ENCODE measurements around the gene PSAP.

Gene PSAP

GRCh38 chr10:71797533-71798307, 53.3 kb downstream of the PSAP start:
- no peaks in the 10 kb centered on the region for H3K27me3 ChIP-seq (ENCODE audit: control insufficient read depth, insufficient read depth, low read length)
- no peak overlapping the region for H3K27ac ChIP-seq (ENCODE audit: low read length)
- DNase-seq (ENCODE audit: low read depth, low spot score) = no peak
- no CpG with 5 or more reads among the region's 10 CpGs for WGBS (ENCODE audit: insufficient coverage, insufficient read length)
- H3K4me3 ChIP-seq (ENCODE audit: low read length) = no peak overlapping the region
- no peaks in the 10 kb centered on the region for H3K4me1 ChIP-seq (ENCODE audit: control insufficient read depth, insufficient read depth, low read length)
- no peaks in the 10 kb centered on the region for H3K9me3 ChIP-seq (ENCODE audit: control insufficient read depth, insufficient read depth, low read length)
- no peaks in the 10 kb centered on the region for H3K36me3 ChIP-seq (ENCODE audit: control insufficient read depth, insufficient read depth, low read length)

- H3K27me3 ChIP-seq (ENCODE audit: control insufficient read depth, insufficient read depth, low read length) = no peaks in the 10 kb centered on the region
- no peaks in the 10 kb centered on the region for H3K4me1 ChIP-seq (ENCODE audit: control insufficient read depth, insufficient read depth, low read length)
- no peak for DNase-seq (ENCODE audit: low read depth, low spot score)
- no peak overlapping the region for H3K27ac ChIP-seq (ENCODE audit: low read length)
- H3K4me3 ChIP-seq (ENCODE audit: low read length) = no peak overlapping the region
- no CpG with 5 or more reads among the region's 7 CpGs for WGBS (ENCODE audit: insufficient coverage, insufficient read length)
- no peaks in the 10 kb centered on the region for H3K9me3 ChIP-seq (ENCODE audit: control insufficient read depth, insufficient read depth, low read length)
- no peaks in the 10 kb centered on the region for H3K36me3 ChIP-seq (ENCODE audit: control insufficient read depth, insufficient read depth, low read length)
These were observed 54.2 kb downstream of the PSAP start for GRCh38 chr10:71796749-71797405.

- H3K9me3 ChIP-seq (ENCODE audit: control insufficient read depth, insufficient read depth, low read length) = no peaks in the 10 kb centered on the region
- no peaks in the 10 kb centered on the region for H3K4me1 ChIP-seq (ENCODE audit: control insufficient read depth, insufficient read depth, low read length)
- no peak overlapping the region for H3K27ac ChIP-seq (ENCODE audit: low read length)
- WGBS (ENCODE audit: insufficient coverage, insufficient read length) = no CpG with 5 or more reads among the region's 2 CpGs
- H3K36me3 ChIP-seq (ENCODE audit: control insufficient read depth, insufficient read depth, low read length) = no peaks in the 10 kb centered on the region
- no peaks in the 10 kb centered on the region for H3K27me3 ChIP-seq (ENCODE audit: control insufficient read depth, insufficient read depth, low read length)
- H3K4me3 ChIP-seq (ENCODE audit: low read length) = no peak overlapping the region
- DNase-seq (ENCODE audit: low read depth, low spot score) = no peak
These were observed 55.8 kb downstream of the PSAP start for GRCh38 chr10:71795248-71795647.

- Histone ChIP-seq H3K27ac (ENCODE audit: low read length) (no peak overlapping the region), H3K36me3 (ENCODE audit: control insufficient read depth, insufficient read depth, low read length) (no peaks in the 10 kb centered on the region), H3K4me1 (ENCODE audit: control insufficient read depth, insufficient read depth, low read length) (no peaks in the 10 kb centered on the region), H3K9me3 (ENCODE audit: control insufficient read depth, insufficient read depth, low read length) (no peaks in the 10 kb centered on the region), H3K4me3 (ENCODE audit: low read length) (no peak overlapping the region), H3K27me3 (ENCODE audit: control insufficient read depth, insufficient read depth, low read length) (no peaks in the 10 kb centered on the region)
- WGBS (ENCODE audit: insufficient coverage, insufficient read length) = no CpG with 5 or more reads among the region's 17 CpGs
- no peak for DNase-seq (ENCODE audit: low read depth, low spot score)
These were observed 60.2 kb downstream of the PSAP start for GRCh38 chr10:71790749-71791440.

GRCh38 chr10:71789871-71790270, 61.2 kb downstream of the PSAP start:
- Histone ChIP-seq H3K27ac (ENCODE audit: low read length) (no peak overlapping the region), H3K4me1 (ENCODE audit: control insufficient read depth, insufficient read depth, low read length) (no peaks in the 10 kb centered on the region), H3K4me3 (ENCODE audit: low read length) (no peak overlapping the region), H3K36me3 (ENCODE audit: control insufficient read depth, insufficient read depth, low read length) (no peaks in the 10 kb centered on the region), H3K9me3 (ENCODE audit: control insufficient read depth, insufficient read depth, low read length) (no peaks in the 10 kb centered on the region), H3K27me3 (ENCODE audit: control insufficient read depth, insufficient read depth, low read length) (no peaks in the 10 kb centered on the region)
- DNase-seq (ENCODE audit: low read depth, low spot score) = no peak
- WGBS (ENCODE audit: insufficient coverage, insufficient read length) = no CpG with 5 or more reads among the region's 10 CpGs

GRCh38 chr10:71788954-71789353, 62.1 kb downstream of the PSAP start:
- WGBS (ENCODE audit: insufficient coverage, insufficient read length) = no CpG with 5 or more reads among the region's 8 CpGs
- no peak overlapping the region for H3K4me3 ChIP-seq (ENCODE audit: low read length)
- no peaks in the 10 kb centered on the region for H3K4me1 ChIP-seq (ENCODE audit: control insufficient read depth, insufficient read depth, low read length)
- H3K36me3 ChIP-seq (ENCODE audit: control insufficient read depth, insufficient read depth, low read length) = no peaks in the 10 kb centered on the region
- no peaks in the 10 kb centered on the region for H3K9me3 ChIP-seq (ENCODE audit: control insufficient read depth, insufficient read depth, low read length)
- H3K27ac ChIP-seq (ENCODE audit: low read length) = no peak overlapping the region
- DNase-seq (ENCODE audit: low read depth, low spot score) = no peak
- H3K27me3 ChIP-seq (ENCODE audit: control insufficient read depth, insufficient read depth, low read length) = no peaks in the 10 kb centered on the region

GRCh38 chr10:71784679-71785272, 66.3 kb downstream of the PSAP start:
- no peak for DNase-seq (ENCODE audit: low read depth, low spot score)
- H3K27me3 ChIP-seq (ENCODE audit: control insufficient read depth, insufficient read depth, low read length) = no peaks in the 10 kb centered on the region
- H3K4me1 ChIP-seq (ENCODE audit: control insufficient read depth, insufficient read depth, low read length) = 0 out of 2 replicates have a peak, but pooled peaks cover 3% of the 10 kb centered on the region
- no CpG with 5 or more reads among the region's 18 CpGs for WGBS (ENCODE audit: insufficient coverage, insufficient read length)
- no peak overlapping the region for H3K27ac ChIP-seq (ENCODE audit: low read length)
- no peaks in the 10 kb centered on the region for H3K36me3 ChIP-seq (ENCODE audit: control insufficient read depth, insufficient read depth, low read length)
- H3K9me3 ChIP-seq (ENCODE audit: control insufficient read depth, insufficient read depth, low read length) = no peaks in the 10 kb centered on the region
- no peak overlapping the region for H3K4me3 ChIP-seq (ENCODE audit: low read length)

- Histone ChIP-seq H3K4me3 (ENCODE audit: low read length) (no peak overlapping the region), H3K27ac (ENCODE audit: low read length) (no peak overlapping the region), H3K27me3 (ENCODE audit: control insufficient read depth, insufficient read depth, low read length) (no peaks in the 10 kb centered on the region), H3K4me1 (ENCODE audit: control insufficient read depth, insufficient read depth, low read length) (0 out of 2 replicates have a peak, but pooled peaks cover 3% of the 10 kb centered on the region), H3K36me3 (ENCODE audit: control insufficient read depth, insufficient read depth, low read length) (no peaks in the 10 kb centered on the region), H3K9me3 (ENCODE audit: control insufficient read depth, insufficient read depth, low read length) (no peaks in the 10 kb centered on the region)
- DNase-seq (ENCODE audit: low read depth, low spot score) = no peak
- WGBS (ENCODE audit: insufficient coverage, insufficient read length) = no CpG with 5 or more reads among the region's 17 CpGs
These were observed 67.0 kb downstream of the PSAP start for GRCh38 chr10:71783917-71784678.

GRCh38 chr10:71782917-71783490, 68.0 kb downstream of the PSAP start:
- no CpG with 5 or more reads among the region's 7 CpGs for WGBS (ENCODE audit: insufficient coverage, insufficient read length)
- no peak overlapping the region for H3K27ac ChIP-seq (ENCODE audit: low read length)

More at GRCh38 chr10:71782917-71783490, 68.0 kb downstream of the PSAP start:
- no peak for DNase-seq (ENCODE audit: low read depth, low spot score)
- H3K4me1 ChIP-seq (ENCODE audit: control insufficient read depth, insufficient read depth, low read length) = 0 out of 2 replicates have a peak, but pooled peaks cover 3% of the 10 kb centered on the region
- H3K27me3 ChIP-seq (ENCODE audit: control insufficient read depth, insufficient read depth, low read length) = no peaks in the 10 kb centered on the region
- no peaks in the 10 kb centered on the region for H3K36me3 ChIP-seq (ENCODE audit: control insufficient read depth, insufficient read depth, low read length)
- H3K4me3 ChIP-seq (ENCODE audit: low read length) = no peak overlapping the region
- H3K9me3 ChIP-seq (ENCODE audit: control insufficient read depth, insufficient read depth, low read length) = no peaks in the 10 kb centered on the region
